Stimulated activated CD4-positive, alpha-beta T cell treated with anti-CD3 and anti-CD28 coated beads, Interleukin-2, amount 100 ng/mL, for 24 hours (primary cell): ENCODE results near the gene CAMTA1.
"Not testable (repeated sequence)": the region's sequence is repeated elsewhere in the genome, so short reads cannot be mapped to it uniquely, and the experiment has no call there.

Source experiments
- DNase-seq, 2 donors: peaks; one replicate each; pipeline ENCODE4 v3.0.0-alpha.2; 2020

The CAMTA1 gene

DNA sequence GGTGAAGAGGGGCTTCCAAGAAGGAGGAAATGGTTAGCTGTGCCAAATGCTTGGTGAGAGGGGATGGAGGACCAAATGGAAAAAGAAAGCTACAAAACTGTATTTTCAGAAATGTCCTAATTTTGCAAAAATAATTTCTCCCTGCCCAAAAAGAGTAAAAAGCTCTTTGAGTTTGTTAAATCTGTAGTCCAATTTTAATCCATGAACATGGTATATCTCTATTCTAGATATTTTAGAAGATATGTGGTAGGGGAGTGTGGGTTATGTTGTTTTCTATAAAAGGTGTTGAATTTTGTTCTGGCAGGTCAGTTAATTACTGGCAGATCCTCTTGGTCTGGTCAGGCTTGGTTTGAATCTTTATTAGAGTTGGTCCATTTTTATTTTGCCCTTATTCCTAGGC lies 511.7 kb downstream of the CAMTA1 start:
- DNase-seq: no peak

DNA sequence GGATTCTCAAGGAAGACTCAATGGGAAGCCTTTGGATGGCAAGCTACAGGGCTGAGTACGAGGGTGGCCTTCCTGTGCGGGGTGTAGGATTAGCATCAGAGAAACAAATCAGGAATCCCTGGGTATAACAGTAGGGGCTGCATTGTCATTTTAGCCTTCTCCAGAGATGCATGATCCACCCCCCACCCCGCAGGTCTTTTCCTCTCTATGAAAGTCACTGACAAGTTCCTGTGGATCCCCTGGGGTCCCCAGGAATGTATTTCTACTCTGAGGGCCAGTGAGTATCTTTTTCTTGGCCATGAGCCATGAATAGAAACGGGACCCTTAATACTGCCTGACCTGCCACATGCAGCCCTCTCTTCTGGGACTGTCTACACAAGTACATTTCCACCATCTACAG lies 512.9 kb downstream of the CAMTA1 start:
- no peak for DNase-seq

DNA sequence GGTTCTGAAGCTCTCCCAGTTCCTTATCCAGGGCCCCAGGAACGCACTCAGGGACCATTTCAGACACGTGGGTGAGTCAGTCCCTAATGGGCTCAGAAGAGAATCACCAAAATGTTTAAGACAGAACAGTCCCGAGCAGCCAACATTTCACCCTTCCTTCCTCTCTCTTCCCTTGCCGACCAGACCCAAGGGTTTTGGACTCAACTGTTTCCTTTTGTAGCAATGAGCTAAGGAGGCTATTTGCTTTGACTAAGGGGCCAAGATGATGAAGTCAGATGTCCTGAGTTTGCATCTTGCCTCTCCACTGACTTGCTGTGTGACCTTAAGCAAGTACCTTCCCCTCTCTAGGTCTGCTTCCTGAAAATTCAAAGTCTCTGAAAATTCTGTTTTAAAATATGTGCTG lies 513.5 kb downstream of the CAMTA1 start:
- no peak for DNase-seq

DNA sequence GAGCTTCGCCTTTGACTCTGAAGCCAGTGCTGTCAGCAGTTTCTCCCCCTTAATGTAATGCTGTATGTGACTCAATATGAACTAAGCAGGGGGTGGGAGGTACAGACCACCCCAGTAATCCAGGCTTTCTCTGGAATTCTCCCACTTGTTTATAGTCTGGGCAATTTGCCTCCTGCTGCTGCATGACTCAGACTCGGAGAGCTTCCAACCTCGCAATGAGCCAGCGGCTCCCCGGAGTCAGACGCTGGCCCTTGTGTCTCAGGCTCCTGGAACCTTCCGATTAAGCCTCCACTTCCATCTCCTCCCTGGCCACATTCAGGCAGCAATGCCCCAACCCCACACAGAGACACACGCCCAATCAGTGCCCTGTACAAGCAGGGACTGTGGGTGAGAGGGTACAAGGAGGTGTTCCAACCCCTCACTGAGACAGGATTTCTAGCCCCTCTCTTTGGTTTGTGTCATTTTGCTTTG lies 514.1 kb downstream of the CAMTA1 start:
- no peak for DNase-seq

DNA sequence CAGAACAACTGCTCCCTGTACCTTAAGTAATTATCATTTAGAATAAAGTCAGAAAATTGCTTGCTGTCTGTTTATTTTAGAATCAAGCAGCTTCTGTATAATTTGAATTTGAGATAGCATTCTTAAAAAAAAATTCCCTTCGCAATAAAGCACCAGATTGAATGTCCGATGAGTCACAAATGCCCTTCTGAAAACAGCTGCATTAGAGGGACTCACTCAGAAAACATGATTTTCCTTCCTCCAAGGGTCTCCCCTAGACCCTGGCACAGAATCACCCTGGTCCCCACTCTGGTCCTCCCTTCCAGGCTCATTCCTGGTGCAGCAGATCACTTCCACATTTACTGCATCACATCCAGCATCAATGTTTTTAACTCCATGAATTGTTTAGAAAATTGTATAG lies 514.7 kb downstream of the CAMTA1 start:
- no peak for DNase-seq

DNA sequence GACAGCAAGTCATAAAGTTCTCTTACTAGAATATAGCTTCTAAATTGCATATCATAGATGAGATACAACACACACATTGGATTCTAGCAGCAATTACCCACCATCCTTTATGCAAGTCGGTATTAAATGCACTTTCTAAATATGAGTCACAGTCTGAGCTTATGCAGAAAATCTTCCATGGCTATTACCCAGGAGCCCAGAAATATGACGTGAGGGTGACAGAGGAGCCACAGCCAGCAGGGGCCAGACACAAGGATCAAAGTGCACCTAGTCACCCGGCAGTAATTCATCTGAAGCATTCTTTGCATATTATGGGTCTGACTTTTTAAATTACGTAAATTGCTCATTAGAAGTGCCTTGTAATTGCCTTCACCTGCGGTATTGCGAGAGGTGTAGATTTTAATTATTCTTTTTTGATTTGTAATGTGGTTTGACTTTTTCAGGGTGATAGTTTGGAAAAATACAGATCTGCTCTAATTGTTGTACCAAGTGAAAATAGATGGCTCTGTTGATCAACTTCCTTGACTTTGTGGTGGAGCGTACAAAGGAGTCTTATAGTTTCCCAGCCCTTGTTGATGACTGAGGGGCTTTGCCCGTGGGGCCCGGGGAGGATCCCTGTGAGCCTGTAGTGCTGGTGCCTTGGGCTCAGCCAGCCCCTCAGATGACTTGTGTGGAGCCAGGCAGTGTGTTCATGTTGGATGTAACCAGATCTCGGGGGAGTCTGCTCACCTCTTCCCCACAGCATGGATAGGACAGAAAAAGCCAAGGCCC lies 515.8 kb downstream of the CAMTA1 start:
- no peak for DNase-seq

DNA sequence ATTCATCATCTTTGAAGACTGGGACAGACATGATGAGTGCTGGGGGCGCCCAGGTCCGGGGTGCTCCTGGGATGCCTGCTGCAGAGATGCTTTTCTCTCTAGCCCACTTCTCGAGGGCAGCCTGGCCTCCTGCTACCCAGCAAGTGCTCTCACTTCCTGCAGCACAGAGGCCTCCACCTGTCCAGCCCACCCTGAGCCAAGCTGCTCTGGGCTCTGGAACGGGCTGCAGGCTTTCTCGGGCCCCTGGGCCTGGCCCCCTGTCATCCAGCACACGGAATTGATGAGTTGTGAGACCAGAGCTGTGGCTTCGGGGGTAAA lies 516.4 kb downstream of the CAMTA1 start:
- no peak for DNase-seq

DNA sequence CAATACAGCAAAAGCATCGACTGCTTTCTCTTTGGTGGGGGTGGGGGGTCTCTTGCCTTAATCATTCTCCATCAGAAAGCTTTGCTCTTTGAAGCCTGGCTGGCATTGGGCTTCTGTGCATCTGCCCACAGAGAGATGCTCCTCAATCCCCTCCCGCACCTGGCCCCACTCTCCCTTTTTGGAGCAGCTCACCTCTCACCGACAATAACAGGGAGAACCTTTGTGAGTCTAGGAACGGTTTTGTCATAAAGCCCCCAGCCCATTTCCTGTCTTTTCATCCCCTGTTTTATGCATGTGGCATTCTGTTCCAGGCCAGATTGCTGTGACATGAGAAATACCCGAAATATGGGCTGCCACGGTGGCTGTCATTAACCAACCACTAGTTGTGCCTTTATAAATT lies 516.9 kb downstream of the CAMTA1 start:
- DNase-seq: no peak

DNA sequence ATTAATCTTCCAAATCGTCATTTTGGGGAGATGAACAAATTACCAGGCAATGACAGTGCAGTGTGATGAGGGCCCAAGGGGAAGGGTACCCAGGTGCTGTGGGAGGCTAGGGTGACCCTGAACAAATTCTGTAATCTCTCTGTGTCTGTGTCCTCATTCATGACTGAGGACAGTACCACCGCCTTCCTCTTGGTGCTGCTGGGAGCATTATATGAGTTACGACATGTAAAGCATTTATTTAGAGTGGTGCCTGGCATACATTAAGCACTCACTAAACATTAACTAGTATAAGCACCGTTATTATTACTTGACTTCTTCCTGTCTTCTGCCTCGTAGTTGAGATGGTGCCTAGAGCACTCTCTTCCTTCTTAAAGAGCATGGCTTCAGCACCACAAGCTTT lies 517.6 kb downstream of the CAMTA1 start:
- DNase-seq: no peak

DNA sequence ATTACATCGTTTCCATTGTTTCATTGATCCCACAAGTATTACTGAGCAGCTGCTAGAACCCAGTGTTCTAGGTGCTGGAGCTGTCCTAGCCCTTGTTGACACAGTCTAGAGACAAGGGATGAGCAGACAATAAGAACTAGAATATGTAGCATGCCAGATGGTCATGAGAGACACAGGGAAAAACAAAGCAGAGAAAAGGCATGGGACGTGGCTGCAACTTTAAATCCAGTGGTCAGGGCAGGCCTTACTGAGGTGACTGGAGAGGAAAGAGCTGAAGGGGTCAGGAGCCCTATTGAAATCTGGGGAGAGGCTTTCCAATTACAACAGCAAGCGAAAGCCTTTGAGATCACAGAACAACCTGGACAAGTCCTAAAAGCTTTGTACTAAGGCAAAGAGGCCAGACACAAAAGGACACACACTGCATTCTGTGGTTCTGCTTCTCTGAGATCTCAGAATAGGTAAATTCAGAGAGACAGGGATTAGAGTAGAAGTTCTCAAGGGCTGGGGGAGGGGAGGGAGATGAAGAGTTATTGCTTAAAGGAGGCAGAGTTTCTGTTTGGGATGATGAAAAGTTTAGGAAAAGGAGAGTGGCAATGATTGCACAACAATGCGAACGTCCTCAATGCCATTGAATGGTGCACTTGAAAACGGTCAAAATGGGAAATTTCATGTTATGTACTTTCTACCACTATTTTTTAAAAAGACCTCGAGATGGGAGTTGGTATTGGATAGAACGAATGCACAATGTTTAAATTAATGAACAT lies 518.5 kb downstream of the CAMTA1 start:
- no peak for DNase-seq

DNA sequence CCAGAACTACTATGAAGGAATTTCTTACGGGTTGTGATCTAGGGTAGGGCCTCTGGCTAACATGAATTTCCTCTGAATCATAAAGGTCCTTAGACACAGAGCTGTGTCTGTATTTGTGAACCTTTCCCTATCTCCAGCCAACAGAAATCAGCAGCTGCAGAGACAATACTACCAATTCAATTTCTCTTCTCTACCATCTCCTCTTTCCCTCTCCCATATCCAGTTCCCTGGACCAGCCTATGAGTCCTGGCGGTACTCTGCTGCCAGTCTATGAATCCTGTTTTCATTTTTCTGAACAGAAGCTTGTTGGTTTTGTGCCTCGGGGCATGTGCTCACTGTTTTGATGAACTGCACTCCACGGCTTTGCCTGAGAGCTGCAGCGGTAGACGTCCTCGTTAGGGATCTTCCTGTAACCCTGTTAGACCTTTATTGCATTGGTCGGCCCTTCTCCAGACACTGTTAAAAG lies 527.9 kb downstream of the CAMTA1 start:
- DNase-seq: no peak

DNA sequence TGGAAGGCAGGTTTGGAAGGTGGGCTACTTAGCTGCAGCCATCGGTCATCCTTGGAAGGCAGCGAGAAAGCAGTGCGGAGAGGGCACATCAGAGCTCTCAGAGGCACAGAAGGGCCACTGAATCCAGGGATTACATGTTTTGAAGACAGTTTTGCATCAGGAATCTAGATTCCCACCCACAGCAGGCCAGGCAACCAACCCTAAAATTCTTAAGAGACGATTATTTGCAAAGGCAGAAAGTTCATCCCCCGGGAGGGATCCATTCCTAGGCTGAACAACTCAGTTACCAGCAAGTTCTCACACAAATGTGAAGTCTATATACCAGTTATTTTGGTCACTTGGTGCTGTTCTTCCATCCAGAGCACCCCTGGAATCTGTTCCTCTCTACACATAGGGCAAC lies 528.6 kb downstream of the CAMTA1 start:
- no peak for DNase-seq

DNA sequence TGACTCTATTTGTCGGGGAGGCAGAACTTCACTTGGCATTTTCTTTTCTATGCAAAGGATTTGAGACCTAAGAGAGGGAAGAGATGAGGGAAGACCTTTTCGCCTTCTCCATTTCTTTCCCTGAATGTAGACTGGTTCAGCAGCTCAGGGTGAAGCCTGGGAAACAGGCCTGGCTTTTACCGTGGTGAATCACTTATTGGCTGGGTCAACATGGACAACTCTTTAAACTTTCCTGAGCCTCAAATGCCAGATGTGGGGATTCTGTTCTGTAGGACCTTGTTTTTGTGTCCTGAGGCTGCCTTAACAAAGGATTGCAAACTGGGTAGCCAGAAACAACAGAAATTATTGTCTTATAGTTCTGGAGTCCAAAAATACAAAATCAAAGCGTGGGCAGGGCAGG lies 530.1 kb downstream of the CAMTA1 start:
- DNase-seq: no peak

DNA sequence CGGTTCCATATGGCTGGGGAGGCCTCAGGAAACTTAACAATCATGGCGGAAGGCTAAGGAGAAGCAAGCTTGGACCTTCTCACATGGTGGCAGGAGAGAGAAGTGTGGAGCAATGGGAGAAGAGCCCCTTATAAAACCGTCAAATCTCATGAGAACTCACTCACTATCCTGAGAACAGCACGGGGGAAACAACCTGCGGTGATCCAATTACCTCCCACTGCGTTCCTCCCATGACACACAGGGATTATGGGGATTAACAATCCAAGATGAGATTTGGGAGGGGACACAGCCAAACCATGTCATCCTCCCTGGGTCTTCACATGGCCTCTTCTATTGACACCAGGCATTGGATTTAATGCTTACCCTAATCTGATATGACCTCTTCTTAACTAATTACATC lies 530.7 kb downstream of the CAMTA1 start:
- DNase-seq: no peak

DNA sequence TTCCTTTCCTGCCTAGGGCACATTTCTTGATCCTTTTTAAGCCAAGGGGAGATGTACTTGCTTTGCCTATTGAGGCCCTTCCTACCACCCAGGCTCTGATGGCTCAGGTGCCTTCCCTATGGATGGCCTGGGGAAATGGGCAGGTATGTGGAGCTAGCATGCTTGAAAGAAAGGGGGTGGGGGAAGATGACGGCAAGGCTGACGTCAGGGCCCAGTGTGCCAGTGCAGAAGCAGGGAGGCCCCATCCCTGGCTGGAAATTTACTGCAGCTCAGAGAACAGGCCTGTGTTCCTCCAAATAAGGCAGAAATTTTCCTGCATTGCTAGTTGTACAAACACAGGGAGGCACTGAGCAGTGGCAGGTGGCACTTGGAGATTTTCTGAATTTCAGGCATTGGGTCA lies 532.6 kb downstream of the CAMTA1 start:
- no peak for DNase-seq

DNA sequence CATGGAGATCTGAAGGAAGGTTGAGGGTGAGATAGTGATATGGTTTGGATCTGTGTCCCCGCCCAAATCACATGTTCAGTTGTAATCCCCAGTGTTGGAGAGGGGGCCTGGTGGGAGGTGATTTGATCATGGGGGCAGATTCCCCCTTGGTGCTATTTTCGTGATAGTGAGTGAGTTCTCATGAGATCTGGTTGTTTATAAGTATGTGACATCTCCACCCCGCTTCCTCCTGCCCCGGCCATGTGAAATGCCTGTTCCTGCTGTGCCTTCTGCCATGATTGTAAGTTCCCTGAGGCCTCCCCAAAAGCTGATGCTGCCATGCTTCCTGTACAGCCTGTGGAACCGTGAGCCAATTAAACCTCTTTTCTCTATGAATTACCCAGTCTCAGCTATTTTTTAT lies 533.9 kb downstream of the CAMTA1 start:
- no peak for DNase-seq

DNA sequence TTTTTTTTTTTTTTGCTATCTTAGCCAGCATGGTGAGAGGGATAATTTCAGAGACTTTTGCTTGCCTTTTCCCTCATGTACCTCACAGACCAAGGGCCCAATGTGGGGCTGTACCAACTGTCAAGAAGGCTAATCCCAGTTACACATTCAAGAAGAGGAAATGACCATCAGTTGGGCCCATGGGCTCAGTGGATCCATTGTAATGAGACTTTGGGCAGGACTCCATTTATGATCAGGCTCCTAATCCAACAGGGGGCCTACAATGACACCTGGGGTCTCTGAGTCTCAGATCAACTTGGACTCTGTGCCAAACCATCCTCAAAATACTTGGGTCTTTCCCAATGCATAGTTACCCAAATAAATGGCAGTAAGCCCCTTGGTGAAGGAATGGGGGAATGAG lies 535.4 kb downstream of the CAMTA1 start:
- DNase-seq: no peak

DNA sequence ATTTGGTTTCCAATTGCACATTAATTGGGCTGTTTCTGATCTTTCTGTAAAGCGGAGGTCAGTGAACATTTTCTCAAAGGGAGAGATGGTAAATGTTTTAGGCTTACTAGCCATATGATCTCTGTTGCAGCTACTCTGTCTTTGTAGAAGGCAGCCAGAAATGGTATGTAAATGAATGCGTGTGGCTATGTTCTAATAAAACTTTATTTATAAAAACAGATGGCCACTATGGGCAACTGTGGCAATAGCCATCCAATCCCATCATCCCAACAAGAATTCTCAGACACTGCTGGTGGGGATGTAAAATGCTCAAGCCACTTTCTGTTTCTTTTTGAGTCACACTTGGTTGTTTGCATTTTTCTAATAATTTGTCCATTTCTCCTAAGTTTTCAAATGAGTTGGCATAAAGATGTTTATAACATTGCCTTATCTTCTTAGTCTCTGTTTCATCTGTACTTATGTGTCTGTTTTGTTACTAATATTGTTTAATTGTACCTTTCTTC lies 537.1 kb downstream of the CAMTA1 start:
- DNase-seq: no peak

DNA sequence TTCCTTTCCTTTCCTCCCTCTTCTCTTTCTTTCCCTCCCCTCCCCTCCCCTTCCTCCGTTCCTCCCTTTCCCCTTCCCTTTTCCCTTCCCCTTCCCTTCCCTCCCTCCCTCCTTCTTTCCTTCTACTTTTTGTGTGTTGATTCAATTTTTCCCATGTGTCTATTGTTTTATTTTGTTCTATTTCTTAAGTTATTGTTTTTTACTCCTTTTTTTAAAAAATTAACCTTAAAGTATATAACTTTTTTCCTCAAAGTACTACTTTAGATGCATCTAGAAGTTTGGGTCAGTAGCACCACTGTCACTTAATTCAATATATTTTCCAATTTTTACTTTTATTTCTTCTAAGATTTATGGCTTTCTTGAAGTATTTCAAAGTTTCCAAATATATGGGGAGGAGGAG lies 537.7 kb downstream of the CAMTA1 start:
- no peak for DNase-seq

DNA sequence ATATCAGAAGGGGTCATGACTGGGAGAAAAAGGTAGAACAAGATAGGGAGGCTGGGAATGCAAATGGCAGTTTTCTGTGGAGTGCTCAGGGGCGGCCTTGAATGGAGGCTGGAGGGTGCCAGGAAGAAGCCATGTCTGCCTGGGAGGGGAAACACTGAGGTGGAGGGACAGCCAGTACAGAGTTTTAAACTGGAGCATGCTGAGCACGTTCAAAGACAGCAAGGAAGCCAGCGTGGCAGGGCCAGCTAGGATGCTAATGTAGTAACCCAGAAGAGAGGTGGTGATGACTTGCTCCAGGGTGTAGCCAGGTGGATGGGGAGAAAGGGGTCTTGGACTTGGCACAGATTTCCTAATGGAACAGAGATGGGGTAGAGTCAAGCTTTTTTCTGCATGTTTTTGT lies 540.0 kb downstream of the CAMTA1 start:
- DNase-seq: no peak

DNA sequence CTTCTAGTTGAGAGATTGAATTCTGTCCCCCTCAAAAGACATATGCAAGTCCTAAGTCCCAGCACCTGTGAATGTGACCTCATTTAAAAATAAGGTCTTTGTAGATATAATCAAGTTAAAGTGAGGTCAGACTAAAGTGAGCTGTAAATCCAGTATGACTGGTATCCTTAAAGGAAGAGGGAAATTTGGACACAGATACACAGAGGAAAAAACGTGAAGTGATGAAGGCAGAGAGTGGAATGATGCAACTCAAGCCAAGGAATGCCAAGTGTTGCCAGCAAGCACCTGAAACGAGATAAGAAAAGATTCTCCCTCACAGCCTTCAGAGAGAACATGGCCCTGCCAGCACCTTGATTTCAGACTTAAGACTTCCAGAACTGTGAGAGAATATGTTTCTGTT lies 541.1 kb downstream of the CAMTA1 start:
- DNase-seq: no peak

DNA sequence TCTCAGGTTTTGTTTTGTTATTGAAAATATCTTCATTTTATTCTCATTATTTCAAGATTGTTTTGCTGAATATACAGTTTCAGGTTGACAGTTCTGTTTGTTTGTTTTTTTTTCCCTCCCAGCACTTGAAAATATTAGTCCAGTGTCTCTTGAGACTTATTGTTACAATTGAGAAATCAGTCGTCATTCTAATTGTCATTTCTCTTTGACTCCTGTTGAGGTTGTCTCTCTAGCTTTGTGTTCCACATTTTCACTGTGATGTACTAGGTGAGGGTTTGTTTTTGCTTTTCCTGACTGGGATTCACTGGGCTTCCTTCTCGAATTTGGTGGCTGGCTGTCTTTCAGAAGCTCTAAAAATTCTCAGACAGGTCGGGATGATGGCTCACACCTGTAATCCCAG lies 542.6 kb downstream of the CAMTA1 start:
- DNase-seq: no peak

DNA sequence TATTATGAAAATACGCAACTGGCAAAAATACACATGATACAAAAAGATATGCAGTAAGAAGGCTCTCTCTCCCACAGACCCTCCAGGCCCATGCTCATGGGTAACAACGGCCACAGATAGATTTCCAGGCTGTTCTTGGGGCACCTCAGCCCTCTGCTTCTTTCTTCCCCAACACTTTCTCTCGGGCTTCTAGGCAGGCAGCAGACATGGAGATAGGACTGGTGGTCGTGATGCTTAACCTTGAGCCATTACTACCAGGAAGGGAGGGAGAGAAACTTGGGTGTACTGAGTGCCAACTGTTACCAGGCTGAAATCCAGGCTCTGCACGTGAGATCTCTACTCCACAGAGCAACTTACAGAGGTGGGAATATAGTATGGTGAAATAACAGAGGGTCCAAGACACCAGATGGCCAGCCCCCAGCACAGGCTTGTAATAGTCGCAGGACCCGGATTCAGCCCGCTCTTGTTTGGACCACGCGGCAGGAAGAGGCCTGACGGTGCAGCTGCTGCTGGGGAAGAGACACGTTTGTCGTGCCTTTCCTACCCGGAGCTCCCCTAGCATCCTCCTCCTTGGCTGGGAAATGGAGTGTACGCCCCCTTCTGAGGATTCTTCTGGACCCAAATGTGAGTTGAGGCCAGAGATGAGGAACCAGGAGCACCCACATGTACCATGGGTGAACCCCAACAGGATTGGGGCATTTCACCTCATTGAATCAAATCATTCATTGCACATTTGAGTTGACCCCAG lies 544.8 kb downstream of the CAMTA1 start:
- no peak for DNase-seq

DNA sequence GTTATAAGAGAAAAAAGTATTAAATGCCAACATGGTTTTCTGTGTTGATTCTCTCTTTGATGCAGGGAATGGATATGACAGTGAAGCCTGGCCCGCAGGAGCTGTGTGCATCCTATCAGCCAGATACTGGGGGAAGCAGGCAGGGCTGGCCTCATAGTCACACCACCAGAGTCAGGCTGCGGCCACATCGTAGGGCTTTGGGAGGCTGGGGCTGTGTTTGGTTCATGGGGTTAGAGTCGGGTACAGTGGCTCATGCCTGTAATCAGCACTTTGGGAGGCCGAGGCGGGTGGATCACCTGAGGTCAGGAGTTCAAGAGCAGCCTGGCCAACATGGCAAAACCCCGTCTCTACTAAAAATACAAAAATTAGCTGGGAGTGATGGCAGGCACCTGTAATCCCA lies 545.5 kb downstream of the CAMTA1 start:
- not testable (repeated sequence) for DNase-seq
